T-helper 1 cell treated with Interleukin-12 subunit alpha and Interleukin-12 subunit beta and Interleukin-4 antibody, amounts not matched to agents 30 ng/mL and 1 ng/mL, for 36 hours (primary cell): Measurements from ENCODE around the gene TFRC. TPM values are rescaled to one million over a fixed set of nuclear protein-coding genes. Genes with fewer than 3 reads are reported as not detected.
"Not testable (repeated sequence)": the region's sequence is repeated elsewhere in the genome, so short reads cannot be mapped to it uniquely, and the experiment has no call there.

ENCODE experiments used
- intact Hi-C: fragments of 100-400 bp; cut with micrococcal nuclease; formaldehyde crosslinking; loops from one replicate; pipeline ENCODE4 v1.15.1; 2024
- total RNA-seq: library from RNA; stranded (reverse); gene quantifications from 2 replicates; pipeline ENCODE4 v1.2.3, GENCODE V29; 2022

Gene TFRC
- total RNA-seq, 1 donor from 2014 or later = 577 TPM

DNA sequence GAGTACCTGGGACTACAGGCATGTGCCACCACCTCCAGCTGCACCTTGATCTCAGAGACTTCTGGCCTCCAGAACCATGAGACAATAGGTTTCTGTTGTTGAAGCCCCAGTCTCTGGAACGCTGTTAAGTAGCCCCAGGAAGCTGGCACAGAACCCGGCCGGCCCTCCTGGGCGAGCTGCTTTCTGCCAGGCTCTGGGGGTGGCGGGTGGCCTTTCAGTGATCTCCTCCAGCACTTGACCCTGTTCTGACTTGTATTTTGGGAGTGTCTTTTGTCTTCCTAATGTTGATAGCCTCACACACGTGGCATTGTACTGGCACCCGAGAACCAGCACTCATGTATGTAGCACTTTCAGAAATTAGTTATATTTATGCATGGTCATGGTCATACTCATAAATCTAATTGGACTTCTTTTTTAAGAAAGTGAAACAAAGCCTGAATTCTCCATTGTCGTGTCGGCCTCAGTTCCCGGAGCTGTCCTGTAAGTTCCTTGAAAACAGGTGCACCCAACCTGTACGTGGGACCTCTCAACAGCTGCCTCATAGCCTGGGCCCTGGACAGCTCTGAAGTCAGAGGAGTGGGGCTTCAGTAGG is 74.0 kb downstream of the TFRC start:
- intact Hi-C loops = no loop called here

DNA sequence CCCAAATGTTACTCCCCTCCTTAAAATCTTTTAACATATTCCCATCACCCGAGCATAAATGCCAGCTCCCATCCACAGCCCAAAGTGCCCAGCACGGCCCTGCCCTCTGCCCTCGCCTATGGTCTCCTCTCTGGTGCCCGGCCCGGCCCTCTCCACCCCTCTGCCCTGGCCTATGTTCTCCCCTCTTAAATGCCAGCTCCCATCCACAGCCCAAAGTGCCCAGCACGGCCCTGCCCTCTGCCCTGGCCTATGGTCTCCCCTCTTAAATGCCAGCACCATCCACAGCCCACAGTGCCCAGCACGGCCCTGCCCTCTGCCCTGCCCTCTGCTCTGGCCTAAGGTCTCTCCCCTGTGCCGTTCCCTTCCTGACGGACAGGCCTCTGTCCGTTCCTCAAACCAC is 76.6 kb downstream of the TFRC start:
- intact Hi-C loops = not testable (repeated sequence)

DNA sequence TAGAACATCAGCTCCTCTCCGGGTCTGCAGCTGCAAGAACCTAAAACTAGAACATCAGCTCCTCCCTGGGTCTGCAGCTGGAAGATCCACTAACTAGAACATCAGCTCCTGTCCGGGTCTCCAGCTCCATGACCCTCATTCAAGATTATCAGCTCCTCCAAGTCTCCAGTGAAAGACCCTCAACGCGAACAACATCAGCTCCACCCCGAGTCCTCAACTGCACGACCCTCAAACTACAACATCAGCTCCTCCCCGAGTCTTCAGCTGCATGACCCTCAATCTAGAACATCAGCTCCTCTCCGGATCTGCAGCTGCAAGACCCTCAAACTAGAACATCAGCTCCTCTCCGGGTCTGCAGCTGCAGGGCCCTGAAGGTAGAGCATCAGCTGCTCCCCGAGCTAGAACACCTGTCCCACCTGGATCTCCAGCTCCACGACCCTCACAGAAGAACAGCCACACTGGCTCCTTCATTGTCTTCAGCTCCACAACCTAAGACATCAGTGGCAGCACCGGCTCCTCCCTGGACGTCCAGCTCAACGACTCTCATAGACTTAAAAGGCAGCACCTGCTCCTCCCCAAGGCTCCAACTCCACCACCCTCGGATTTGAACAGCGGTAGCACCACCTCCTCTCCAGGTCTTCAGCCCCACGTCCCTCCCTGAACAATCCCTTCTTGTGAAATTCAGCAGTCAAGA is 77.4 kb downstream of the TFRC start:
- intact Hi-C loops = not testable (repeated sequence)

DNA sequence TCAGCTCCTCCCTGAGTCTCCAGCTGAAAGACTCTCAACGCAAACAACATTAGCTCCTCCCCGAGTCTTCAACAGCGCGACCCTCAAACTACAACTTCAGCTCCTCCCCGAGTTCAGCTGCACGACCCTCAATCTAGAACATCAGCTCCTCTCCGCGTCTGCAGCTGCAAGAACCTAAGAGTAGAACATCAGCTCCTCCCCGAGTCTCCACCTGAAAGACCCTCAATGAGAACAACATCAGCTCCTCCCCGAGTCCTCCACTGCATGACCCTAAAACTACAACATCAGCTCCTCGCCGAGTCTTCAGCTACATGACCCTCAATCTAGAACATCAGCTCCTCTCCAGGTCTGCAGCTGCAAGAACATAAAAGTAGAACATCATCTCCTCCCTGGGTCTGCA is 78.3 kb downstream of the TFRC start:
- intact Hi-C loops = no loop called here

DNA sequence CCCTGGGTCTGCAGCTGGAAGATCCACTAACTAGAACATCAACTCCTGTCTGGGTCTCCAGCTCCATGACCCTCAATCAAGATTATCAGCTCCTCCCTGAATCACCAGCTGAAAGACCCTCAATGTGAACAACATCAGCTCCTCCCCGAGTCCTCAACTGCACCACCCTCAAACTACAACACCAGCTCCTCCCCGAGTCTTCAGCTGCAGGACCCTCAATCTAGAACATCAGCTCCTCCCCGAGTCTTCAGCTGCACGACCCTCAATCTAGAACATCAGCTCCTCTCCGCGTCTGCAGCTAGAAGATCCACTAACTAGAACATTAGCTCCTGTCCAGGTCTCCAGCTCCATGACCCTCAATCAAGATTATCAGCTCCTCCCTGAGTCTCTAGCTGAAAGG is 79.2 kb downstream of the TFRC start:
- intact Hi-C loops = not testable (repeated sequence)

DNA sequence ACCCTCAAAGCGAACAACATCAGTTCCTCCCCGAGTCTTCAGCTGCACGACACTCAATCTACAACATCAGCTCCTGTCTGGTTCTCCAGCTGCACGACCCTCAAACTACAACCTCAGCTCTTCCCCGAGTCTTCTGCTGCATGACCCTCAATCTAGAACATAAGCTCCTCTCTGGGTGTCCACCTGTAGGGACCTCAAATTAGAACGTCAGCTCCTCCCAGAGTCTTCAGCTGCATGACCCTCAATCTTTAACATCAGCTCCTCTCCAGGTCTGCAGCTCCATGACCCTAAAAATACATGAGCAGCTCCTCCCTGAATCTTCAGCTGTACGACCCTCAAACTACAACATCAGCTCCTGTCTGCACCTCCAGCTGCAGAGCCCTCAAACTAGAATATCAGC is 80.7 kb downstream of the TFRC start:
- intact Hi-C loops = not testable (repeated sequence)

DNA sequence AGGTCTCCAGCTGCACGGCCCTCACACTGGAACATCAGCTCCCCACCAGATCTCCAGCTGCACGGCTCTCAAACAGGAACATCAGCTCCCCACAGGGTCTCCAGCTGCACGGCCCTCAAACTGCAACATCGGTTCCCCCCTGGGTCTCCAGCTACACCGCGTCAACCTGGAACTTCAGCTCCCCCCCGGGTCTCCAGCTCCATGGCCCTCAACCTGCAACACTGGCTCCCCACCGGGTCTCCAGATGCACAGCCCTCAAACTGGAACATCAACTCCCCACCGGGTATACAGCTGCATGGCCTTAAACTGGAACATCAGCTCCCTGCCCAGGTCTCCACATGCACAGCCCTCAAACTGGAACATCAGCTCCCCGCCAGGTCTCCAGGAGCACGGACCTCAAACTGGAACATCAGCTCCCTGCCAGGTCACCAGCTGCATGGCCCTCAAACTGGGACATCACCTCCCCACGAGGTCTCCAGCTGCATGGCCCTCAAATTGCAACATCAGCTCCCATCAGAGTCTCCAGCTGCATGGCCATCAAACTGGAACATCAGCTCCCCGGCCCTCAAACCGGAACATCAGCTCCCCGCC is 81.4 kb downstream of the TFRC start:
- intact Hi-C loops = not testable (repeated sequence)

DNA sequence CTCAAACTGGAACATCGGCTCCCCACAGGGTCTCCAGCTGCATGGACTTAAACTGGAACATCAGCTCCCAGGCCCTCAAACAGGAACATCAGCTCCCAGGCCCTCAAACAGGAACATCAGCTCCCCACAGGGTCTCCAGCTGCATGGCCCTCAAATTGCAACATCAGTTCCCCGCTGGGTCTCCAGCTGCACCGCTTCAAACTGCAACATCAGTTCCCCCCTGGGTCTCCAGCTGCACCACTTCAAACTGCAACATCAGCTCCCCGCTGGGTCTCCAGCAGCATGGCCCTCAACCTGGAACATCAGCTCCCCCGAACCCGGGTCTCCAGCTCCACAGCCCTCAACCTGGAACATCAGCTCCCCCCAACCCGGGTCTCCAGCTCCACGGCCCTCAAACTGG is 82.0 kb downstream of the TFRC start:
- intact Hi-C loops = no loop called here

Other genes with a start within 250 kb of the TFRC start
- 110 and 111 TPM in 2 replicates for gene TNK2, start 173.5 kb downstream of the TFRC start, total RNA-seq
- gene ZDHHC19, start 129.3 kb upstream of the TFRC start, total RNA-seq = not detected in 2 replicates
- gene SLC51A, start 134.4 kb upstream of the TFRC start, total RNA-seq = not detected in 2 replicates
- gene PCYT1A, start 205.6 kb upstream of the TFRC start, total RNA-seq = 95.3 and 104 TPM in 2 replicates
- gene DYNLT2B, start 236.2 kb upstream of the TFRC start, total RNA-seq = 17.2 and 17.8 TPM in 2 replicates